ENCODE measurements around the gene SUMO3. TPM values are rescaled to one million over a fixed set of nuclear protein-coding genes. Genes with fewer than 3 reads are reported as not detected.

Gene SUMO3
- total and polyA plus RNA-seq, 10 of the 15 experiments (the other 5 are each of a cell fraction or from before 2014, with no cell fraction given) = 14.3 to 164 (median 89.9) TPM

DNA sequence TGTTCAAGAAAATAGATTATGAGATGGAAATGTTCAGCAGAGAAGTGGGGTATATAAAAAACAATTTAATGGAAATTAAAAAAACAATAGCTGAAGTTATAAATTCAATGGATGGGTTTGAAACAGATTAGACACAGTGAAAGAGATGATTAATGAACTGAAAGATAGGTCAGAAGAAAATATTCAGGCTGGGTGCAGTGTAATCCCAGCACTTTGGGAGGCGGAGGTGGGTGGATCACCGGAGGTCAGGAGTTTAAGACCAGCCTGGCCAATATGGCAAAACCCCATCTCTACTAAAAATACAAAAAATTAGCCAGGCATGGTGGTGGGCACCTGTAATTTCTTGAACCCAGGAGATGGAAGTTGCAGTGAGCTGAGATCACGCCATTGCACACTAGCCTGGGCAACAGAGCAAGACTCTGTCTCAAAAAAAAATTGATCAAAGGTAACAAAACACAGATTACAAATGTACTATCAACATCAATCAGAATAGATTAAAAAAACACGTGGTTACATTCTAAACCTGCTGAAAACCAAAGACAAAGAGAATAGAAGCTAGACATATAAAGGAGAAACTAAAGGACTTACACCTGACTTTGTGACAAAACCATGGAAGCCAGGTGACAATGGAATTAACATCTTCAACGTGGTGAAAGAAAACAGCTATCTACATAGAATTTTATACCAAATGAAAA lies 4.8 kb upstream of the SUMO3 start:
- CTCF ChIA-PET = interaction anchor here (1.0 to 1.6 kb wide), 2 partner anchors 24 to 29 kb away, joined by 3 to 5 read pairs; no protein-coding TSS in a partner anchor
- Histone ChIP-seq H3K4me2 (ENCODE audit: control insufficient read depth, insufficient read depth) (no peak overlapping the region), H2AFZ (ENCODE audit: control insufficient read depth, low read depth, low read length) (no peak overlapping the region), H3K27ac (ENCODE audit: control insufficient read depth, insufficient read depth) (no peak overlapping the region), H4K20me1 (ENCODE audit: control insufficient read depth, insufficient read depth) (no peaks in the 10 kb centered on the region), H3K36me3 (ENCODE audit: control insufficient read depth in 2 of 2, insufficient read depth in 2 of 2, low read length in 1 of 2) (no peaks in the 10 kb centered on the region), H3K27me3 (replicated peaks in 1 of 2; ENCODE audit: control insufficient read depth in 2 of 2, insufficient read depth in 2 of 2, low read length in 1 of 2) (no peaks in the 10 kb centered on the region), H3K79me2 (ENCODE audit: control insufficient read depth, insufficient read depth, low read length) (no peaks in the 10 kb centered on the region), H3K4me3 (no peak overlapping the region), H3K9ac (ENCODE audit: control insufficient read depth, insufficient read depth, low read length) (no peak overlapping the region), H3K4me1 (ENCODE audit: control insufficient read depth, insufficient read depth, low read length) (no peaks in the 10 kb centered on the region), H3K9me3 (replicated peaks; ENCODE audit: control insufficient read depth, insufficient read depth, low read length) (peaks cover 5% of the 10 kb centered on the region; the same call in 2 of the 3 replicates)
- no peak for FAIRE-seq
- RAD21 ChIA-PET (ENCODE audit: unreplicated experiment) = interaction anchor here (0.6 to 0.7 kb wide), 2 partner anchors 34 to 51 kb away, joined by 3 to 4 read pairs; partner anchors contain the start of gene PTTG1IP
- WGBS (ENCODE audit: insufficient coverage, insufficient replicate concordance, low lambda C conversion rate, missing lambda C conversion rate) = 54% methylated on average over 5 of the region's 5 CpGs
- POLR2A ChIA-PET = no interaction called here
- intact Hi-C loops (cut with micrococcal nuclease; ENCODE audit: unreplicated experiment) = no loop called here
- in situ Hi-C loops (cut with MboI) = no loop called here
- SMC1A ChIA-PET (ENCODE audit: uncharacterized antibody, unreplicated experiment) = no interaction called here
- BruUV-seq (replicated peaks) = no TSS peak
- ATAC-seq = no peak
- DNase-seq (ENCODE audit: low read depth, low spot score) = no peak
- TF ChIP-seq ZNF217 (IDR thresholded peaks at IDR 0.05) (no peak), CBX5 (IDR thresholded peaks at IDR 0.05; ENCODE audit: low read depth) (0 out of 2 replicates have a peak, but pooled peaks have one; percentile 76)

DNA sequence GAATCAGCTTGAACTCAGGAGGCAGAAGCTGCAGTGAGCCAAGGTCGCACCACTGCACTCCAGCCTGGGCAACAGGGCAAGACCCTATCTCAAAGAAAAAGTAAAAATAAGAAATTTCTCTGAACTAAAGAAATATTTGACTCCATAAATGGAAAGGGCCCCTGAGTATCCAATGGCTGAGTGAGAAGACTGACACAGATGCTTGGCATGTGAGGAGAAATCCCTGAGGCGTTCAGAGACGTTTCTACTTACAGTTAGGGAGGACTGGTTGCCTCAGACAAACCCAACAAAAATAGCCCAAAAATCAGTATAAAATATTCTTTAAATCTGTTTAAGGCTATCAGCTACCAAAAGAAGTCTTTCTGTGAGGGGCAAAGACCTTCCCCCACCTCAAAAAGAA lies 3.0 kb upstream of the SUMO3 start:
- ChIA-PET SMC1A (ENCODE audit: uncharacterized antibody, unreplicated experiment) (no interaction called here), CTCF (no interaction called here), RAD21 (ENCODE audit: unreplicated experiment) (no interaction called here), POLR2A (interaction anchor here (1.1 to 1.2 kb wide), 2 partner anchors 13 to 1468 kb away, joined by 3 read pairs; no protein-coding TSS in a partner anchor)
- FAIRE-seq (no peak), DNase-seq (ENCODE audit: low read depth, low spot score) (no peak), ATAC-seq (no peak)
- no peaks in the 10 kb centered on the region for H3K27me3 ChIP-seq (replicated peaks in 1 of 2; ENCODE audit: control insufficient read depth in 2 of 2, insufficient read depth in 2 of 2, low read length in 1 of 2)
- intact Hi-C loops (cut with micrococcal nuclease; ENCODE audit: unreplicated experiment) (no loop called here), in situ Hi-C loops (cut with MboI) (no loop called here)
- H3K4me1 ChIP-seq (ENCODE audit: control insufficient read depth, insufficient read depth, low read length) = no peaks in the 10 kb centered on the region
- no peak overlapping the region for H3K27ac ChIP-seq (ENCODE audit: control insufficient read depth, insufficient read depth)
- H3K9ac ChIP-seq (ENCODE audit: control insufficient read depth, insufficient read depth, low read length) = no peak overlapping the region
- H3K36me3 ChIP-seq (ENCODE audit: control insufficient read depth in 2 of 2, insufficient read depth in 2 of 2, low read length in 1 of 2) = no peaks in the 10 kb centered on the region
- 78% methylated on average over 3 of the region's 3 CpGs for WGBS (ENCODE audit: insufficient coverage, insufficient replicate concordance, low lambda C conversion rate, missing lambda C conversion rate)
- no peak overlapping the region for H3K4me3 ChIP-seq
- H2AFZ ChIP-seq (ENCODE audit: control insufficient read depth, low read depth, low read length) = no peak overlapping the region
- peaks cover 3% of the 10 kb centered on the region; the same call in 2 of the 3 replicates for H3K9me3 ChIP-seq (replicated peaks; ENCODE audit: control insufficient read depth, insufficient read depth, low read length)
- peaks cover 15% of the 10 kb centered on the region for H3K79me2 ChIP-seq (ENCODE audit: control insufficient read depth, insufficient read depth, low read length)
- no peak overlapping the region for H3K4me2 ChIP-seq (ENCODE audit: control insufficient read depth, insufficient read depth)
- H4K20me1 ChIP-seq (ENCODE audit: control insufficient read depth, insufficient read depth) = no peaks in the 10 kb centered on the region
- TF ChIP-seq RAD21 (IDR thresholded peaks at IDR 0.05; ENCODE audit: insufficient read depth, low read depth, low read length) (no peak), MTA3 (IDR thresholded peaks at IDR 0.05; ENCODE audit: borderline replicate concordance, low read length) (no peak), RBBP5 (conservative IDR thresholded peaks at IDR 0.05) (no peak), HCFC1 (IDR thresholded peaks at IDR 0.05; ENCODE audit: low read length) (no peak), IKZF1 (conservative IDR thresholded peaks at IDR 0.05) (no peak)
- TF ChIP-seq, protein P1, sequence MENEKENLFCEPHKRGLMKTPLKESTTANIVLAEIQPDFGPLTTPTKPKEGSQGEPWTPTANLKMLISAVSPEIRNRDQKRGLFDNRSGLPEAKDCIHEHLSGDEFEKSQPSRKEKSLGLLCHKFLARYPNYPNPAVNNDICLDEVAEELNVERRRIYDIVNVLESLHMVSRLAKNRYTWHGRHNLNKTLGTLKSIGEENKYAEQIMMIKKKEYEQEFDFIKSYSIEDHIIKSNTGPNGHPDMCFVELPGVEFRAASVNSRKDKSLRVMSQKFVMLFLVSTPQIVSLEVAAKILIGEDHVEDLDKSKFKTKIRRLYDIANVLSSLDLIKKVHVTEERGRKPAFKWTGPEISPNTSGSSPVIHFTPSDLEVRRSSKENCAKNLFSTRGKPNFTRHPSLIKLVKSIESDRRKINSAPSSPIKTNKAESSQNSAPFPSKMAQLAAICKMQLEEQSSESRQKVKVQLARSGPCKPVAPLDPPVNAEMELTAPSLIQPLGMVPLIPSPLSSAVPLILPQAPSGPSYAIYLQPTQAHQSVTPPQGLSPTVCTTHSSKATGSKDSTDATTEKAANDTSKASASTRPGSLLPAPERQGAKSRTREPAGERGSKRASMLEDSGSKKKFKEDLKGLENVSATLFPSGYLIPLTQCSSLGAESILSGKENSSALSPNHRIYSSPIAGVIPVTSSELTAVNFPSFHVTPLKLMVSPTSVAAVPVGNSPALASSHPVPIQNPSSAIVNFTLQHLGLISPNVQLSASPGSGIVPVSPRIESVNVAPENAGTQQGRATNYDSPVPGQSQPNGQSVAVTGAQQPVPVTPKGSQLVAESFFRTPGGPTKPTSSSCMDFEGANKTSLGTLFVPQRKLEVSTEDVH (IDR thresholded peaks at IDR 0.05; ENCODE audit: low read depth, partially characterized antibody) = no peak
- no TSS peak for BruUV-seq (replicated peaks)
